ENCODE data around the gene MTUS2. TPM values are rescaled to one million over a fixed set of nuclear protein-coding genes. Genes with fewer than 3 reads are reported as not detected.

MTUS2 gene
- total RNA-seq, 2 donors from 2014 or later = 4.0 to 5.4 TPM

DNA sequence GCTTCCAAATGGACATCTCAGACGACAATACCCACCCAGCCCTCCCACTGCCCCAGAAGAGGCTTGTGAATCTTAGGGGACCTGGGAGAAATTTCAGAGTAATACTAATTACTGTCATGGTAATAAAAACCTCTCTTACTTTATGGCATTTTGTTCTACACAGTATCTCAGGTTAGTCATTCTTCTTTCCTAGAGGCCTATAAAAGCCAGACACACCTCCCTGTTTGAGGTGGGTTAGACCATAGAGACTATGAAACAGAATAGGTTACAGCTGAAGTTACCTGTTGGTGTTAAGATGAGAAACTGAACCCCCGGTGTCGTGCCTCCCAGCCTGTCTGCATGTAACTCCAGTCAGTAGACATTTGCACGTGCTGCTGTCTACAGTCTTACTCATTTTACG, 661.5 kb downstream of the MTUS2 start:
- Histone ChIP-seq H3K4me1 (no peaks in the 10 kb centered on the region), H3K27me3 (no peaks in the 10 kb centered on the region), H3K4me3 (no peak overlapping the region), H3K36me3 (replicated peaks in 1 of 2; ENCODE audit: insufficient read depth in 1 of 2, low read depth in 2 of 2) (no peaks in the 10 kb centered on the region), H3K27ac (no peak overlapping the region), H3K9me3 (no peaks in the 10 kb centered on the region)
- DNase-seq (no peak), ATAC-seq (no peak)
- TF ChIP-seq, protein P1, sequence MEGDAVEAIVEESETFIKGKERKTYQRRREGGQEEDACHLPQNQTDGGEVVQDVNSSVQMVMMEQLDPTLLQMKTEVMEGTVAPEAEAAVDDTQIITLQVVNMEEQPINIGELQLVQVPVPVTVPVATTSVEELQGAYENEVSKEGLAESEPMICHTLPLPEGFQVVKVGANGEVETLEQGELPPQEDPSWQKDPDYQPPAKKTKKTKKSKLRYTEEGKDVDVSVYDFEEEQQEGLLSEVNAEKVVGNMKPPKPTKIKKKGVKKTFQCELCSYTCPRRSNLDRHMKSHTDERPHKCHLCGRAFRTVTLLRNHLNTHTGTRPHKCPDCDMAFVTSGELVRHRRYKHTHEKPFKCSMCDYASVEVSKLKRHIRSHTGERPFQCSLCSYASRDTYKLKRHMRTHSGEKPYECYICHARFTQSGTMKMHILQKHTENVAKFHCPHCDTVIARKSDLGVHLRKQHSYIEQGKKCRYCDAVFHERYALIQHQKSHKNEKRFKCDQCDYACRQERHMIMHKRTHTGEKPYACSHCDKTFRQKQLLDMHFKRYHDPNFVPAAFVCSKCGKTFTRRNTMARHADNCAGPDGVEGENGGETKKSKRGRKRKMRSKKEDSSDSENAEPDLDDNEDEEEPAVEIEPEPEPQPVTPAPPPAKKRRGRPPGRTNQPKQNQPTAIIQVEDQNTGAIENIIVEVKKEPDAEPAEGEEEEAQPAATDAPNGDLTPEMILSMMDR (IDR thresholded peaks at IDR 0.05) = no peak
- 86 to 89% methylated on average over 5 of the region's 5 CpGs for WGBS, 2 donors
- intact Hi-C loops (cut with DNase I) = no loop called here

GRCh38 chr13:29482504-29482903, 662.4 kb downstream of the MTUS2 start:
- Histone ChIP-seq H3K27me3 (no peaks in the 10 kb centered on the region), H3K36me3 (replicated peaks in 1 of 2; ENCODE audit: insufficient read depth in 1 of 2, low read depth in 2 of 2) (no peaks in the 10 kb centered on the region), H3K9me3 (no peaks in the 10 kb centered on the region), H3K27ac (no peak overlapping the region), H3K4me1 (no peaks in the 10 kb centered on the region), H3K4me3 (no peak overlapping the region)
- intact Hi-C loops (cut with DNase I) = no loop called here
- 75% methylated on average over 4 of the region's 4 CpGs for WGBS, 2 donors
- no peak for DNase-seq
- ATAC-seq = no peak
- TF ChIP-seq, protein P1 (IDR thresholded peaks at IDR 0.05) = no peak
- no peak for TF ChIP-seq POLR2A (IDR thresholded peaks at IDR 0.05)

DNA sequence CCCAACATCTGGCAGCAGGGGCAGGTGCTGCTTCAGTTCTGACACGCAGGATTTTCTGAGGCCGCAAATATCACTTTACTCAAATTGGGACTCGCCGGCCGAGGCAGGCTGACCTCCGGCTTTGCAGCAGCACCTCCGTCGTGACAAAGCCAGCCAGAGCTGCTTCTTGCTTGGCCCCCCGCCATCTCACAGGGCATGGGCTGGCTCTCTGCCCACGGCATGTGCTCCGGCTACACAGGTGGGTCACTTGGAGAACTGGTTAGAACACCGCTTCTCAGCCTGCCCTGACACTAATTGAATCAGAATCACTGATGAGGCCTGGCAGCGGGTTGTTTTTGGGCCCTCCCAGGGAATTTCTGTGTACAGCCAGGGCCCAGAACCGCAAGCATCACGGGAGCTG, 663.1 kb downstream of the MTUS2 start:
- no peaks in the 10 kb centered on the region for H3K4me1 ChIP-seq

GRCh38 chr13:29483623-29484022, 663.5 kb downstream of the MTUS2 start:
- Histone ChIP-seq H3K4me3 (no peak overlapping the region), H3K9me3 (no peaks in the 10 kb centered on the region), H3K27ac (no peak overlapping the region), H3K27me3 (no peaks in the 10 kb centered on the region), H3K36me3 (replicated peaks in 1 of 2; ENCODE audit: insufficient read depth in 1 of 2, low read depth in 2 of 2) (no peaks in the 10 kb centered on the region), H3K4me1 (no peaks in the 10 kb centered on the region)
- 61 to 79% methylated on average over 4 of the region's 4 CpGs for WGBS, 2 donors
- DNase-seq = no peak
- ATAC-seq = no peak
- intact Hi-C loops (cut with DNase I) = no loop called here
- no peak for TF ChIP-seq POLR2A (IDR thresholded peaks at IDR 0.05)
- TF ChIP-seq, protein P1 (IDR thresholded peaks at IDR 0.05) = no peak

More for the DNA sequence above, 663.1 kb downstream of the MTUS2 start:
- Histone ChIP-seq H3K27ac (no peak overlapping the region), H3K36me3 (replicated peaks in 1 of 2; ENCODE audit: insufficient read depth in 1 of 2, low read depth in 2 of 2) (no peaks in the 10 kb centered on the region), H3K4me3 (no peak overlapping the region), H3K27me3 (no peaks in the 10 kb centered on the region), H3K9me3 (no peaks in the 10 kb centered on the region)
- ATAC-seq (no peak), DNase-seq (peak; percentile 46 to 82 (median 64))
- WGBS, 2 donors = 65 to 80% methylated on average over 6 to 15 of the region's 15 CpGs
- TF ChIP-seq, protein P1 (IDR thresholded peaks at IDR 0.05) = no peak
- intact Hi-C loops (cut with DNase I) = no loop called here

DNA sequence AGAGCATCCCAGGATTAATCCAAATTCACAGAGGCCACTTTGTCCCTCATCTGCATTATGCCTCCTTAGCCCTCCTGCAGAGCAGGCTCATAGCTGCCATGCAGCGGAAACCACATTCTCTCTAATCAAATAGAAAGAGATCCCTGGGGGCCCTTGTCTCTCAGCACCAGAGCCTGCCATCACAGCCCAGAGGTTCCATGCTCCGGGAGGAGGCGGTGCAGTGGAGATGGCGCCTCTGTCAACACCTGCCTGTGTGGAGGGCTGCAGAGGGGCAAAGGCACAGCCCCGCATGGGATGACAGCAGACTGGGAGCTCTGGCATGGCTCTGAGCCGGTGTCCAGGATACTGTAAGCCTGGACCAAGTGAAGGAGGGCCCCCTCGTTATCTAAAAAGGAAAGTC, 664.1 kb downstream of the MTUS2 start:
- TF ChIP-seq POLR2A (IDR thresholded peaks at IDR 0.05) = no peak
- TF ChIP-seq, protein P1 (IDR thresholded peaks at IDR 0.05) = no peak
- intact Hi-C loops (cut with DNase I) = no loop called here
- Histone ChIP-seq H3K27me3 (no peaks in the 10 kb centered on the region), H3K36me3 (replicated peaks in 1 of 2; ENCODE audit: insufficient read depth in 1 of 2, low read depth in 2 of 2) (no peaks in the 10 kb centered on the region), H3K4me3 (no peak overlapping the region), H3K4me1 (no peaks in the 10 kb centered on the region), H3K9me3 (no peaks in the 10 kb centered on the region), H3K27ac (no peak overlapping the region)
- DNase-seq (no peak), ATAC-seq (no peak)
- WGBS, 2 donors = 90% methylated on average over 4 to 7 of the region's 7 CpGs

All from body of pancreas (tissue), 4 donors.